ENCODE results near the gene ARMH1.

DNA sequence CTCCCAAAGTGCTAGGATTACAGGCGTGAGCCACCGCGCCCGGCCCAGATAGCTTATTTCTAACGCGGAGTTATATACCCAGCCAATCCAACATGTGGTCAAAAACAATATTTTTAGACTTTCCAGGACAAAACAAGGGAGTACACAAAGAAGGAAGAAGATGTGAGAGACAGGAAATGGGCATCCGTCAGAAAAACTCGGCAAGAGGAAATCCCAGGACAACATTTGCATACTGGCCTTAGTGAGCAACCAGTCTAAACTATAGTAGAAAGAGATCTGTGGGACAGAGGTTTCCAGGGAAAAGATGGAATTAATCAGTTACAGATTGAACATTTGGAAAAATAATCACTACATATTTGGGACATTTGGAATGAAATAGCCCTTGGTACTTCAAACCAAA is 11.4 kb downstream of the ARMH1 start:
- no peak for TF ChIP-seq EZH2phosphoT487 (IDR thresholded peaks at IDR 0.05; ENCODE audit: borderline replicate concordance, low read length)
- TF ChIP-seq, protein P1, sequence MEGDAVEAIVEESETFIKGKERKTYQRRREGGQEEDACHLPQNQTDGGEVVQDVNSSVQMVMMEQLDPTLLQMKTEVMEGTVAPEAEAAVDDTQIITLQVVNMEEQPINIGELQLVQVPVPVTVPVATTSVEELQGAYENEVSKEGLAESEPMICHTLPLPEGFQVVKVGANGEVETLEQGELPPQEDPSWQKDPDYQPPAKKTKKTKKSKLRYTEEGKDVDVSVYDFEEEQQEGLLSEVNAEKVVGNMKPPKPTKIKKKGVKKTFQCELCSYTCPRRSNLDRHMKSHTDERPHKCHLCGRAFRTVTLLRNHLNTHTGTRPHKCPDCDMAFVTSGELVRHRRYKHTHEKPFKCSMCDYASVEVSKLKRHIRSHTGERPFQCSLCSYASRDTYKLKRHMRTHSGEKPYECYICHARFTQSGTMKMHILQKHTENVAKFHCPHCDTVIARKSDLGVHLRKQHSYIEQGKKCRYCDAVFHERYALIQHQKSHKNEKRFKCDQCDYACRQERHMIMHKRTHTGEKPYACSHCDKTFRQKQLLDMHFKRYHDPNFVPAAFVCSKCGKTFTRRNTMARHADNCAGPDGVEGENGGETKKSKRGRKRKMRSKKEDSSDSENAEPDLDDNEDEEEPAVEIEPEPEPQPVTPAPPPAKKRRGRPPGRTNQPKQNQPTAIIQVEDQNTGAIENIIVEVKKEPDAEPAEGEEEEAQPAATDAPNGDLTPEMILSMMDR (conservative IDR thresholded peaks at IDR 0.05; ENCODE audit: low read depth, low read length) = no peak
- no peak for TF ChIP-seq EZH2 (IDR thresholded peaks at IDR 0.05; ENCODE audit: low read length, unreplicated experiment)

All from PC-3 (cell line).